ENCODE data around the gene LY86.

DNA sequence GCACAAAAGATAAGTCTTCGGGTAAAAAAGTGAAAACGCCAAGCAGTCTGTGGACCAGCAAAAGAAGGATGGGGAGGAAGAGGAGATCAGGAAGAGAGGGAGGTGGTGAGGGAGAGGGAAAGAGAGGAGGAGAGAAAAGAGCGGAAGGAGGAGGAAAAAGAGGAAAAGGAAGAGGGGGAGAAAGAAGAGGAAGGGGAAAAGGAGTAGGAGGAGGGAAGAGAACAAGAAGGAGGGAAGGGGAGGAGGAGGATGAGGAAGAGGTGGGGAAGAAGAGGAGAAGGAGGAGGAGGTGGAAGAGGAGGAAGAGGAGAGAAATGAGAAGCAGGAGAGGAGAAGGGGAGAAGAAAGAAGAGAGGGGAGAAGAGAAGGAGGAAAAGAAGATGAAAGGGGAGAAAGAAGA is 6.5 kb downstream of the LY86 start:
- no peak for TF ChIP-seq POLR2AphosphoS5 (IDR thresholded peaks at IDR 0.05; ENCODE audit: low read depth, low read length)
- TF ChIP-seq, protein P1, sequence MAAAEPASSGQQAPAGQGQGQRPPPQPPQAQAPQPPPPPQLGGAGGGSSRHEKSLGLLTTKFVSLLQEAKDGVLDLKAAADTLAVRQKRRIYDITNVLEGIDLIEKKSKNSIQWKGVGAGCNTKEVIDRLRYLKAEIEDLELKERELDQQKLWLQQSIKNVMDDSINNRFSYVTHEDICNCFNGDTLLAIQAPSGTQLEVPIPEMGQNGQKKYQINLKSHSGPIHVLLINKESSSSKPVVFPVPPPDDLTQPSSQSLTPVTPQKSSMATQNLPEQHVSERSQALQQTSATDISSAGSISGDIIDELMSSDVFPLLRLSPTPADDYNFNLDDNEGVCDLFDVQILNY (CRISPR knock-in tag; conservative IDR thresholded peaks at IDR 0.05): no peak
- TF ChIP-seq, protein P2, sequence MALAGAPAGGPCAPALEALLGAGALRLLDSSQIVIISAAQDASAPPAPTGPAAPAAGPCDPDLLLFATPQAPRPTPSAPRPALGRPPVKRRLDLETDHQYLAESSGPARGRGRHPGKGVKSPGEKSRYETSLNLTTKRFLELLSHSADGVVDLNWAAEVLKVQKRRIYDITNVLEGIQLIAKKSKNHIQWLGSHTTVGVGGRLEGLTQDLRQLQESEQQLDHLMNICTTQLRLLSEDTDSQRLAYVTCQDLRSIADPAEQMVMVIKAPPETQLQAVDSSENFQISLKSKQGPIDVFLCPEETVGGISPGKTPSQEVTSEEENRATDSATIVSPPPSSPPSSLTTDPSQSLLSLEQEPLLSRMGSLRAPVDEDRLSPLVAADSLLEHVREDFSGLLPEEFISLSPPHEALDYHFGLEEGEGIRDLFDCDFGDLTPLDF (CRISPR knock-in tag; IDR thresholded peaks at IDR 0.05): no peak
- TF ChIP-seq RNF2 (conservative IDR thresholded peaks at IDR 0.05; ENCODE audit: low read depth): no peak
- TF ChIP-seq, protein P3, sequence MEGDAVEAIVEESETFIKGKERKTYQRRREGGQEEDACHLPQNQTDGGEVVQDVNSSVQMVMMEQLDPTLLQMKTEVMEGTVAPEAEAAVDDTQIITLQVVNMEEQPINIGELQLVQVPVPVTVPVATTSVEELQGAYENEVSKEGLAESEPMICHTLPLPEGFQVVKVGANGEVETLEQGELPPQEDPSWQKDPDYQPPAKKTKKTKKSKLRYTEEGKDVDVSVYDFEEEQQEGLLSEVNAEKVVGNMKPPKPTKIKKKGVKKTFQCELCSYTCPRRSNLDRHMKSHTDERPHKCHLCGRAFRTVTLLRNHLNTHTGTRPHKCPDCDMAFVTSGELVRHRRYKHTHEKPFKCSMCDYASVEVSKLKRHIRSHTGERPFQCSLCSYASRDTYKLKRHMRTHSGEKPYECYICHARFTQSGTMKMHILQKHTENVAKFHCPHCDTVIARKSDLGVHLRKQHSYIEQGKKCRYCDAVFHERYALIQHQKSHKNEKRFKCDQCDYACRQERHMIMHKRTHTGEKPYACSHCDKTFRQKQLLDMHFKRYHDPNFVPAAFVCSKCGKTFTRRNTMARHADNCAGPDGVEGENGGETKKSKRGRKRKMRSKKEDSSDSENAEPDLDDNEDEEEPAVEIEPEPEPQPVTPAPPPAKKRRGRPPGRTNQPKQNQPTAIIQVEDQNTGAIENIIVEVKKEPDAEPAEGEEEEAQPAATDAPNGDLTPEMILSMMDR (CRISPR knock-in tag; IDR thresholded peaks at IDR 0.05): no peak
- TF ChIP-seq POLR2A (IDR thresholded peaks at IDR 0.05; ENCODE audit: insufficient read depth in 1 of 2, low read depth in 2 of 2, low read length in 2 of 2): no peak
- TF ChIP-seq, protein P4, sequence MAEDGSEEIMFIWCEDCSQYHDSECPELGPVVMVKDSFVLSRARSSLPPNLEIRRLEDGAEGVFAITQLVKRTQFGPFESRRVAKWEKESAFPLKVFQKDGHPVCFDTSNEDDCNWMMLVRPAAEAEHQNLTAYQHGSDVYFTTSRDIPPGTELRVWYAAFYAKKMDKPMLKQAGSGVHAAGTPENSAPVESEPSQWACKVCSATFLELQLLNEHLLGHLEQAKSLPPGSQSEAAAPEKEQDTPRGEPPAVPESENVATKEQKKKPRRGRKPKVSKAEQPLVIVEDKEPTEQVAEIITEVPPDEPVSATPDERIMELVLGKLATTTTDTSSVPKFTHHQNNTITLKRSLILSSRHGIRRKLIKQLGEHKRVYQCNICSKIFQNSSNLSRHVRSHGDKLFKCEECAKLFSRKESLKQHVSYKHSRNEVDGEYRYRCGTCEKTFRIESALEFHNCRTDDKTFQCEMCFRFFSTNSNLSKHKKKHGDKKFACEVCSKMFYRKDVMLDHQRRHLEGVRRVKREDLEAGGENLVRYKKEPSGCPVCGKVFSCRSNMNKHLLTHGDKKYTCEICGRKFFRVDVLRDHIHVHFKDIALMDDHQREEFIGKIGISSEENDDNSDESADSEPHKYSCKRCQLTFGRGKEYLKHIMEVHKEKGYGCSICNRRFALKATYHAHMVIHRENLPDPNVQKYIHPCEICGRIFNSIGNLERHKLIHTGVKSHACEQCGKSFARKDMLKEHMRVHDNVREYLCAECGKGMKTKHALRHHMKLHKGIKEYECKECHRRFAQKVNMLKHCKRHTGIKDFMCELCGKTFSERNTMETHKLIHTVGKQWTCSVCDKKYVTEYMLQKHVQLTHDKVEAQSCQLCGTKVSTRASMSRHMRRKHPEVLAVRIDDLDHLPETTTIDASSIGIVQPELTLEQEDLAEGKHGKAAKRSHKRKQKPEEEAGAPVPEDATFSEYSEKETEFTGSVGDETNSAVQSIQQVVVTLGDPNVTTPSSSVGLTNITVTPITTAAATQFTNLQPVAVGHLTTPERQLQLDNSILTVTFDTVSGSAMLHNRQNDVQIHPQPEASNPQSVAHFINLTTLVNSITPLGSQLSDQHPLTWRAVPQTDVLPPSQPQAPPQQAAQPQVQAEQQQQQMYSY (CRISPR knock-in tag; IDR thresholded peaks at IDR 0.05): no peak
- no peak for TF ChIP-seq KLF13 (CRISPR knock-in tag; IDR thresholded peaks at IDR 0.05)
- no peak for TF ChIP-seq ZNF775 (CRISPR knock-in tag; IDR thresholded peaks at IDR 0.05; ENCODE audit: borderline replicate concordance)
- no peak for TF ChIP-seq ARID2 (CRISPR knock-in tag; IDR thresholded peaks at IDR 0.05; ENCODE audit: borderline replicate concordance)
- no peak for TF ChIP-seq FOXC1 (CRISPR knock-in tag; IDR thresholded peaks at IDR 0.05; ENCODE audit: borderline replicate concordance)
- TF ChIP-seq MAFF (IDR thresholded peaks at IDR 0.05; ENCODE audit: low read depth, low read length): no peak
- TF ChIP-seq, protein P5, sequence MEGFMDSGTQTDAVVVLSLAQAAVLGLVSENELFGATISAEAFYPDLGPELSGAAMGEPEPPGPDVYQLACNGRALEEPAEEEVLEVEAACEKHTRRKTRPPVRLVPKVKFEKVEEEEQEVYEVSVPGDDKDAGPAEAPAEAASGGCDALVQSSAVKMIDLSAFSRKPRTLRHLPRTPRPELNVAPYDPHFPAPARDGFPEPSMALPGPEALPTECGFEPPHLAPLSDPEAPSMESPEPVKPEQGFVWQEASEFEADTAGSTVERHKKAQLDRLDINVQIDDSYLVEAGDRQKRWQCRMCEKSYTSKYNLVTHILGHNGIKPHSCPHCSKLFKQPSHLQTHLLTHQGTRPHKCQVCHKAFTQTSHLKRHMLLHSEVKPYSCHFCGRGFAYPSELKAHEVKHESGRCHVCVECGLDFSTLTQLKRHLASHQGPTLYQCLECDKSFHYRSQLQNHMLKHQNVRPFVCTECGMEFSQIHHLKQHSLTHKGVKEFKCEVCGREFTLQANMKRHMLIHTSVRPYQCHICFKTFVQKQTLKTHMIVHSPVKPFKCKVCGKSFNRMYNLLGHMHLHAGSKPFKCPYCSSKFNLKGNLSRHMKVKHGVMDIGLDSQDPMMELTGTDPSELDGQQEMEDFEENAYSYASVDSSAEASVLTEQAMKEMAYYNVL (CRISPR knock-in tag; IDR thresholded peaks at IDR 0.05; ENCODE audit: borderline replicate concordance): no peak
